ENCODE measurements around the gene BICDL1.
A peak's percentile ranks its signal among the peaks of the same experiment; 100 is the strongest.

The BICDL1 gene

GRCh38 chr12:120102189-120103043 lies 113.4 kb downstream of the BICDL1 start:
- Histone ChIP-seq H3K27me3 (ENCODE audit: insufficient read depth, poor library complexity, severe bottlenecking) (no peaks in the 10 kb centered on the region), H3K27ac (replicated peaks) (no peak overlapping the region), H3K4me3 (replicated peaks; ENCODE audit: insufficient read depth, low read length) (no peak overlapping the region)
- peak in 1 of 2 experiments; percentile 44 for DNase-seq (ENCODE audit: low read depth in 1 of 2, low spot score in 1 of 2)
- TF ChIP-seq GABPA (IDR thresholded peaks at IDR 0.05; ENCODE audit: low read depth) (no peak), CTCF (IDR thresholded peaks at IDR 0.05; ENCODE audit: insufficient read depth, low read length) (no peak), SPI1 (IDR thresholded peaks at IDR 0.05; ENCODE audit: borderline replicate concordance, low read depth) (peak; percentile 87)

- Histone ChIP-seq H3K4me3 (replicated peaks; ENCODE audit: insufficient read depth, low read length) (no peak overlapping the region), H3K27me3 (ENCODE audit: insufficient read depth, poor library complexity, severe bottlenecking) (no peaks in the 10 kb centered on the region), H3K27ac (replicated peaks) (no peak overlapping the region)
- TF ChIP-seq POLR2AphosphoS5 (IDR thresholded peaks at IDR 0.05; ENCODE audit: low read depth) (no peak), REST (IDR thresholded peaks at IDR 0.05; ENCODE audit: insufficient replicate concordance, low read depth) (no peak), GABPA (IDR thresholded peaks at IDR 0.05; ENCODE audit: low read depth) (no peak), SPI1 (IDR thresholded peaks at IDR 0.05; ENCODE audit: borderline replicate concordance, low read depth) (no peak), CTCF (IDR thresholded peaks at IDR 0.05; ENCODE audit: insufficient read depth, low read length) (no peak)
- no peak for DNase-seq (ENCODE audit: low read depth in 1 of 2, low spot score in 1 of 2)
Observed at GRCh38 chr12:120103044-120103338, 114.0 kb downstream of the BICDL1 start.

- H3K27ac ChIP-seq (replicated peaks): no peak overlapping the region
- TF ChIP-seq REST (IDR thresholded peaks at IDR 0.05; ENCODE audit: insufficient replicate concordance, low read depth) (no peak), GABPA (IDR thresholded peaks at IDR 0.05; ENCODE audit: low read depth) (no peak), POLR2AphosphoS5 (IDR thresholded peaks at IDR 0.05; ENCODE audit: low read depth) (no peak), CTCF (IDR thresholded peaks at IDR 0.05; ENCODE audit: insufficient read depth, low read length) (no peak), SPI1 (IDR thresholded peaks at IDR 0.05; ENCODE audit: borderline replicate concordance, low read depth) (no peak)
- DNase-seq (ENCODE audit: low read depth in 1 of 2, low spot score in 1 of 2): no peak
- no peaks in the 10 kb centered on the region for H3K27me3 ChIP-seq (ENCODE audit: insufficient read depth, poor library complexity, severe bottlenecking)
- no peak overlapping the region for H3K4me3 ChIP-seq (replicated peaks; ENCODE audit: insufficient read depth, low read length)
Observed at GRCh38 chr12:120103371-120103770, 114.3 kb downstream of the BICDL1 start.

GRCh38 chr12:120106151-120106550 lies 117.1 kb downstream of the BICDL1 start:
- Histone ChIP-seq H3K4me3 (replicated peaks; ENCODE audit: insufficient read depth, low read length) (no peak overlapping the region), H3K27ac (replicated peaks) (no peak overlapping the region), H3K27me3 (ENCODE audit: insufficient read depth, poor library complexity, severe bottlenecking) (no peaks in the 10 kb centered on the region)
- DNase-seq (ENCODE audit: low read depth in 1 of 2, low spot score in 1 of 2): no peak
- no peak for TF ChIP-seq CTCF (IDR thresholded peaks at IDR 0.05; ENCODE audit: insufficient read depth, low read length)
